Measurements from ENCODE around the gene BCAN.

Gene BCAN

DNA sequence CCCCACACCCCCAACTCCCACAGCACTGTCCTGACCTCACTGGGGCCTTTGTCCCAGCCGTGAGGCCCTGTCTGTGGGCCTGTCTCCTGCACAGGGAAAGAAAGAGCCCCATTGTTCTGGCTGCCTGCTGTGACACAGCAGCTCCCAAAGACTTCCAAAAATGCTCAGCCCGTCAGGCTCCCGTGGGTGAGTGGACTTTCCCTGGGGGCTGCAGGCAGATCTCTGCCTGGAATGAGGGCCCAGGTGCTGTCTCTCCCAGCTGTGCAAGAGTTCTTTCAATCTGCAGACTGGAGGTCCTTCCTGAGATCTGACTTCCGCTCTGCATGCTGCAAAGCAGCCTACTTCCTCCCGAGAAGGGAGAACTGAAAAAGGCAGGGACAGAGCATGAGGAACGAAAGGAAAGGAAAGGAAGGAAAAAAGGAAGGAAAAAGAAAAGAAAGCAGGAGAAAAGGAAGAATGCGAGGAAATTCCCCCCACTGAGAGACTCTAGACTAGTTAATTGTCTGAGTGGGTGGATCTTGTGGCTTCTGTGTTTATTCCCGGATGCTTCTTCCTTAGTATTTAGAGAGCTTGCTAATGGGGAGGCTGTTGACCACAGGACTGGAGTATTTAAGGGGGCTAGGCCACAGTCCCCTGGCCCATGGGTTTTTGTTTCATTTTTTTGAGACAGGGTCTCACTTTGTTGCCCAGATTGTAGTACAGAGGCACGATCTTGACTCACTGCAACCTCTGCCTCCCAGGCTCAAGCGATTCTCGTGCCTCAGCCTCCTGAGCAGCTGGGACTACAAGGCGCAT, 20.3 kb downstream of the BCAN start:
- no peak for DNase-seq

DNA sequence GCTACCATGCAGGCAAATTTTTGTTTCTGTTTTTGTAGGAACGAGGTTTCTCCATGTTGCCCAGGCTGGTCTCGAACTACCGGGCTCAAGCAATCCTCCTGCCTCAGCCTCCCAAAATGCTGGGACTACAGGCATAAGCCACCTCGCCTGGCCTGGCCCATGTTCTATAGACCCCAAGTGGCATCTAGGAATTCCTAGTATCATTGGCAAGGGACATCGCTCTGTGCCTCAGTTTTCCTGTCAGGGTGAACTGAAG, 20.8 kb downstream of the BCAN start:
- DNase-seq = no peak

DNA sequence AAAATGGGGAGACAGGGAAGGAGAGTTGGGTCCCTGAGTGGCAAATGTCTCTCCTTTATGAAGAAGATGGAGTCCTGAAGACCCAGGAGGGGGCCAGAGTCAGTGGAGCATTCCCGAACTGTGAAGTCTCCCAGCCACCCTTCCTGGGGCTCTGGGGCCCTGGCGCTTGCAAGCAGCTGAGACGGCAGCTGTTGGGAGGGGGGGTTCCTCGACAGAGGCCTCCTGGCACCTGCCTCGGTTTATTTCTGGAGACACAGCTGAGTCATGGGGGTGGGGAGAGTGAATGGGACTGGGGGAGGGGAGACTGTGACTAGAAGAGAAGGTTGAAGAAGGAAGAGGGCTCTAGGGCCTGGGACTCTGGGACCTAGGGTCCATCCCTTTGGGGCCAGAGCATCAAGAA, 21.3 kb downstream of the BCAN start:
- no peak for DNase-seq

DNA sequence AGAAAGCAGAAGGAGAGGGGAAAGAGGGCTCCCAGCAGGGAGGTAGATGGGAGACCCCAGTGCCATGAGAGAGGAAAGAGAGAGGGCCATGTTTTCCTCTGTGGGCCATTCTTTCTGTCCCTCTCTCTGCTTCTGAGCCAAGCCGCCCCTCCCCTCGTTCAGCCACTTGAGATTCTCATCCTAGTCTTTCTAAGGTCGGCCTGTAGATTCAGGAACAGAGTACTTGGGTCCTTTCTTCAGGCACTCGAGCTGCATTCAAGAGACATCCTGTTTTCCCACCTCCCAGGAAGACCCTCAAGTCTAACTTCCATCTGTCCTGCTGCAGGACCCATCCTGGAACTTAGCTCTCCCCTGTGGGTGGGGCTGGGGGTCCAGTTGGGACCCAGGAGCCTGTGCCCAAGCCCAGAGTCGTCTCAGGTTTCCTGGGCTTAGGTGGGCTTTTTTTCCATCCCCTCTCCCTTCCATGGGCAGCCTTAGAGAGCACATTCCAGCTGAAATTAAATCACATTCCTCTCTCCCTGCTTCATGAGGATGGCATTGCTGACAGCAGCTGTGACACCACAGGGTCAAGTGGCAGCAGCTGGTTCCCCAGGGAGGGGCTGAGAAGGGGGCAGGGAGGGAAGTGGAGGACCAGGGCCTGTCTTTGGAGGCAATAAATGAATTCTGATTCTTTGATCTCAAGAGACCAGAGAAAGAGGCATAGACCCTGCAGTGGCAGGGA, 22.3 kb downstream of the BCAN start:
- no peak for DNase-seq

DNA sequence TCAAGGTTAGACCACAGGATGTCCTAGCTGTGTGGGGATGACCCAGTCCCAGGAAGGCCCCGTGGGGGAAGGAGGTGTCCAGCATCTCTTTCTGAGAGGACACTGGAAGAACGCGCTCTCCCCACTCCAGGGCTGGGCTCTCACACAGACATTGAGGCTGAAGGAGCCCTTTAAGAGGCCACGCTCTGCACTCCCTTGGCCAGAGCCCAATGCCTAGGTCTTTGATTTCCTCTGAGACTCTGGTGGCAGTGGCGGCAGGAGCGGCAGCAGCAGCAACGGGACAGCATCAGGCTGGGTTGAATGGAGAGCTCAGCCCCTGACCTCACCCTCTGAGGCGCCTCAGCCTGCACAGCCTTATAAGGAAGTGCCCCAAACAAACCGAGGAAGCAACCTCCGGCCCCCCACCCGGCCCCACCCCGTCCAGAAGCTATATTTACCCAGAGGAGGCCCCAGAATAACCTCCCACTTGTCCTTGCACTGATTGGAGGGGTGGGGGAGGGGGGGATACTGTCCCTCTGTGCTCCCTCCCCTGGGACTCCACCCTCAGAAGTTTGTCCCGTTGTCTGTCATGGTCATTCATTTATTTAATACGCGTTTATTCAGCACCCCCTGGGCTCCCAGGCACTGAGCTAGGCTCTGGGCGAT, 23.0 kb downstream of the BCAN start:
- DNase-seq = no peak

DNA sequence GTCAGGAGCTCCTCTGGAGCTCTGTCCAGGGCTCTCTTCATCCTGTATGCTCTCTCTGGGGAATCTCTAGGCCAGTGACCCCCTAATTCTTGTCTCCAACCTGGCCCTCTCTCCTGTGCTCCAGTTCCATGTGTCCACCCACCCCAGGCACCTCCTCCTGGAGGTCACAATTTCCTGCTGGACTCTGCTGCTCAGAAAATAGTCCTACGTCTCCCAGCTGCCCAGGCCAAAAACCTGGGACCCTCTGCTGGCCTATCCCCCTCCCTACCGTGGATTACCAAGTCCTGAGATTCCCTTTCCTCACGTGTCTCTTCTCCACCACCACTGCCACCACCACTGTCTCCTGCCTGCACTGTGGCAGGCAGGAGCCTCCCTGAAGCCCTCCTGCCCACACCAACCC, 23.6 kb downstream of the BCAN start:
- no peak for DNase-seq

DNA sequence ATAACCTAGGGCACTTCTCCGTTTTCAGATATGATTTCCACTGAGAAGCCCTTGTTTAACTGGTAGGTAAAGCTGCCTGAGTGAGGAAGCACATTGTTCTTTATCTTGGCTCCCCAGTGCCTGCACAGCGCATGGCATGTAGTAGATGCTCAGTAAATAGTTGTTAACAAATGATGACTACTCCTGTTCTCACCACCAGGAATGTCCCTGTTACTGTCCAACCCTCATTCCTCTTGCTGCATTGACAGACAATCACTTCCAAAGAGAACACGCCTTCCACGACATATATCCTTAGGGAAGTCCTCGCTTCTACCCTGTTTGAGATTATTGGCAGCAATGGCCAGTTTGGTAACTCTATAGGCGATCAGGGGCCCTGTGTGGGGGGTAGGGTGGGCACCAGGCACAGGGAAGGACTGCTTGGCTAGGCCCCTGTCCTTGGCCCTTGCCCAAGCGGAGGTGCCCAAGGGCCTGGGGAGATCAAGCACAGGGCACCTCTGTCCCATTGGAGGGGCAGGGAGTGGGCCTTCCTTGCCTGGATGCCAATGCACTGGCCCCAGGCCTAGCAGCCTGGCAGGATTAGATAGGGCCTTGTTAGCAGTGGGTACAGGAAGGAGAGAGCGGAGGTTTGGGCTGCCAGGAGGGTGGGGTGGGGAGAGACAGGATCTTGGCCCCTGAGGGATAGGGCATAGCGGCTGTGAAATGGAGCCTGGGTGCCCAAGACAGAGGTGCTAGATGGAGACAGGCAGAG, 25.1 kb downstream of the BCAN start:
- DNase-seq = no peak

DNA sequence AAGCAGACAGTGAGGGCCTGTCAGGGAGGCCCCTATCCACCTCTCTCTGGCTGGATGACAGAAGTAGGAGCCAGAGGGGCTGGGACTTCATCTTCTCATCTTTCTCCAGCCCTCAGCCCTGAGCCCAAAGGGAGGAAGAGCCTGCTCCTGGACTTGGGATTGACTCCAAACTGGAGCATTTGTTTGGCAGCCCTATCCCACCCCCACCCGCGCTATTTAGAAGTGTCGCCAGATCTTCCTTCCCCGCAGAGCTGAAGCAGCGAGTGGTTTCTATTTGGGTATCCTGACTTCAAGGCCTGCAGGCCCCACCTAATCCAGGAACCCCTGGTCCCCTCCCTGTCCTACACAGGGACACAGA, 25.7 kb downstream of the BCAN start:
- no peak for DNase-seq

DNA sequence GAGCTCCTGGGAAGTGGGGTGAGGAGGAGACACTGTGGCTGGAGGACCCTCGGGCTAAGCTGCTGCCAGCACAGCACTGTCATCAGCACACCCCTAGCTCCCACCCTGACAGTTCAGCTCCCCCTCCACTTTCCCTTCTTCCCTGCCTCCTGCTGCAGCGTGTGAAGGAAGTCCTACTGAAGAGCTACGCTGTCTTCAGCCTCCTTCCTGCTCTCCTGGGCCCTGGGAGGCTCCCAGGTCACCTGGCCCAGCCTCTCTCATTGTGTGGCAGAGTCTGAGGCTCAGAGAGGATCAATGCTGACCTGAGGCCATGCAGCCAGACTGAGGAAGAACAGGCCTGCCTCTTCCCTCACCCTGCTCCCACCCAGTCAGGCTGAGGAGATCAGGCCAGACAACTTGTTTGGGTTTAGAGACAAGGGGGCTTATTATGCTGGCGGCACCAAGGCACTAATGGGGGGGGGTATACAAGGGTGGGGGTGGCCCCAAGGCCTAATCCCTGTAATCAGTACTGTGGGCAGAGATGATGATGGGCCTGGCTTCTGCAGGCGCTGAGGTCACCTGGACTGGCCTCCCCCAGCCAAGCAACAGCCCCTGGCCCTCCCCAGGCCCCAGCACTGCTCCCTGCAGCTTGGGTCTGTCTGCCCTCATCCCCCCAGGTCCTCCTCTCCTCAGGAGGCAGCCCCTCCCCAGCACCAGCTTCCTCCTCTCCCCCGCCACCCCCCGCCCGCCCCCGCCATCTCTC, 26.2 kb downstream of the BCAN start:
- no peak for DNase-seq

DNA sequence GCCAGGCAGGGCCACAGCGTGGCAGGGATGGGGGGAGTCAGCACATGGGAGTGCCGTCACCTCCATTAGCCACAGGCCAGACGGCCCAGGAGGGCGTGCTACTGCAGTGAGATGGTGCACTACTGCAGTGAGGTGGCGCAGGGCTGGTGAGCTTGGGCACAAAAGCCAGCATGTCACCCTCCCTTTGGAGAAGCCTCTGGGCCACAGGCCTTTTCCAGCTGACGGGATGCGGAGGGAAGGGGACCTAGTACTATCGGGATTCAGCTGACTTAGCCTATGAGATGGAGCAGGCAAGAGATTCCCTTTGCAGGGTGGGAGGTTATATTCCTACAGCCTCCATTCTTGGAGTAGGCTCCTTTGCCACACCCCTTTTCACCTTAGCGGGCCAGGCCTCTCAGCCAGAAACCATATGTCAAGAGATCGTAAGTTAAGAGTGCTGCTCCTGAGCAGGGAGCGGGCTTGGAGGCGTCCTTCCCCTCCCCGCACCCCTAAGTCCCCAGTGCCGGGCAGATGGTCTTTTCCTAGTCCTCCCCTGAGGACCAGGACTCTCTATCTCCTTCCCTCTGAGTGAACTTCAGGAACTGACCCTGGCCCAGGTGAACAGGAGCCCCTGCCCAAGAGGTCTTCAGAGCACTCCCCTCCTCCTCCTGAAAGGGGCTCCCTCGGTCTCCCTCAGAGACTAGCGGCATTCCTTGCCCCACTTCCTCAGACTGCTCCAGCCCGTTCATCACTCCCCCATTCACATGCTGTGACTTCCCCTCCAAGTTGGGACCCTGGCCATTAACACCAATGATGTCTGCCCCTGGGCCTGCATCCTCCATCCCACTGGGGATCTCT, 27.1 kb downstream of the BCAN start:
- DNase-seq = no peak

DNA sequence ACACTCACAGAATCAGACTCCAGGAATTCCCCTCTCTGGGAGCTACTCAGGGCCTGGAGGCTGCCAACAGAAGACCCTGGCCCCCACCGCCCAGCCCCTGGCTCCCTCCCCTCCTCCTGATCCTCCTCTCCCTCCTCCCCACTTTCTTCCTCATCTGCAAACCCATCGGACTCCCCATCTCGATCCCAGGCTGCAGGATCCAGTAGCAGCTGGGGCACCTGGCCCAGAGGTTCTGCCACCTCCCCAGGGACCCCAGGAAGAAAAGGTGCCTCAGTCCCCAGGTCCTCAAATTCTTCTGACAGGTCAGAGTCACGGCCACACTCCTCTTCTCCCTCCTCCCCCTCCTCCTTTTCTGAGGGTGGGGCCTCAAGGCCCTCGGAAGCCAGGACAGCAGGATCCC, 27.9 kb downstream of the BCAN start:
- DNase-seq = no peak

DNA sequence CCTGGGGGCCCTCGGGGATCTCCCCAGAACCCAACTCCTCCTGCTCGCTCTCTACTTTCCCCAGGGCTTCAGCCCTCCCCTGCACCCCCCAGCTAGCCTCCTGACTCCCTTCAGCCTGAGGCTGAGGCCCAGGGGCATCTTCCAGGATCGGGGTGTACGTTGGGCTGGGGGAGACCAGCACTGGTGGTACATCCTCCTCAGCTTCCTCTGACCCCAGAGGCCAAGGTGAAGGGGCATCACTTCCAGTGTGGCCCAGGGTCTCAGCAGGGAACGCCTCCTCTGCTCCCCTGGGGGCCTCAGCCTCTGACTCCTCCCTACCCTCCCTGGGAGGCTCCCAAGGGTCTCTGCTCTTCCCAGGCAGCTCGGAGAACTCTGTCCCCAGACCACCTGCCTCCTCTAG, 28.4 kb downstream of the BCAN start:
- DNase-seq = no peak

DNA sequence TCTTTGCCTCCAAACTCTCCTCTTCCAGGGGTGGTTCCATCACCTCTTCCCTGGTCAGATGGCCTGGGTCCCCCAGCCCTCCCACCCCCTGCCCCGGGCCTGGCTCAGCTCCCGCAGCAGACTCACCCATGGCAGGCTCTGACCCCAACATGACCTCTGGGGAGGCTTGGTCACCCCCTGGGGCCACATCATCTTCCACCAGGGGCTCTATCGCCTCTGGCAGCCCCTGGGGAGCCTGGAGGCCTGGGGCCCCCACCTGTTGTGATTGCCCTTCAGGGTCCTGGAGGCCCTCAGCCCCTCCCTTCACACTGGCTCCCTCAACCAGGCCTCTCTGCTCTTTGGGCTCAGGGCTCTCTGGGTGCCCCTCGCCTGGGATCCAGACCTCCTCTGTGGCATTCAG, 28.9 kb downstream of the BCAN start:
- DNase-seq = no peak

DNA sequence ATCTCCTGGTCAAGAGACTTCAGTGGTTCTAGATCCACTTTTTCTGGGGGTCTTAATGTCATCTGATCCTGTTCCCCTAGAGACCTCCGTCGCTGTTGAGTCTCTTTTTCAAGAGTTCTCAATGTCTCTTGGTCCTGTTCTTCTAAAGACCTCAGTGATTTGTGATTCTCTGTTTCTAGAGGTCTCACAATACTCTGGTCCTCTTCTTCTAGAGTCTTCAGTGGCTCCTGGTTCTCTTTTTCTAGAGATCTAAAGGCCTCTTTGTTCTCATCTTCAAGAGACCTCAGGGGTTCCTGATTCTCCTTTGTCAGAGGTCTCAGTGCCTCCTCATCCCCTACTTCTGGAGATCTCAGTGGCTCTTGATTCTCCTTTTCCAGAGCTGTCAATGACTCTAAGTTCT, 29.9 kb downstream of the BCAN start:
- DNase-seq = no peak

DNA sequence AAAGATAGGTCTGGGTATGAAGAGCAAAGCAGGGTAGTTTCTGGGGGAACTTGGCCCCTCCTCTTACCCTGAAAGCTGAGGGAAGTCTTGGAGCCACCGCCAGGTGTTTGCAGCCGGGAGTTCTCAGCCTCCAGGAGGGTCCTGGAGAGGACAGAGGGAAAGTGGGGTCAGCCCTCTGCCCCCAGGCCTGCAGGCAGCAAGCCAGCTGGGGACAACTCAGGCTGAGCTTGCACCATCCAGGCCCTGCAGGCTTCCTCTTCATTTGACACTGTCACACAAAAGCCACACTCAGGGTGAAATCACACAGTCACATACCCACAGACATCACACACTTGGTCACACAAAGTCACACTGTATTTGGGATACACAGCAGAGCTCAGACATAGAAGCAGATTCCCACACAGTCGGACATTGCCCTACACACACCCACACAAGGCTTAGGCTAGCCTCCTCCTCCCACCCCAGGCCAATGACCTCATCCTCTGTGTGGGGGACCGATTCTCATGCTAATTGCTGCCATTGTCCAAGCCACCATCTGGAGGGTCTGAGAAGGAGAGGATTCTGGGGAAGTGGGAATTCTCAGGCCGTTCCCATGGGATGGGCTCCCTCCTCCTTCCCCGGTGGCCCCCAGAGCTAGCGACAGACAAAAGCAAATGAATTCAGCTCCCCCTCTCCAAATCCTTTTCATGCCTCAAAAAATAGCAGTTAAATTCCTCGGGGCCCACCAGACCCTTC, 31.6 kb downstream of the BCAN start:
- no peak for DNase-seq

DNA sequence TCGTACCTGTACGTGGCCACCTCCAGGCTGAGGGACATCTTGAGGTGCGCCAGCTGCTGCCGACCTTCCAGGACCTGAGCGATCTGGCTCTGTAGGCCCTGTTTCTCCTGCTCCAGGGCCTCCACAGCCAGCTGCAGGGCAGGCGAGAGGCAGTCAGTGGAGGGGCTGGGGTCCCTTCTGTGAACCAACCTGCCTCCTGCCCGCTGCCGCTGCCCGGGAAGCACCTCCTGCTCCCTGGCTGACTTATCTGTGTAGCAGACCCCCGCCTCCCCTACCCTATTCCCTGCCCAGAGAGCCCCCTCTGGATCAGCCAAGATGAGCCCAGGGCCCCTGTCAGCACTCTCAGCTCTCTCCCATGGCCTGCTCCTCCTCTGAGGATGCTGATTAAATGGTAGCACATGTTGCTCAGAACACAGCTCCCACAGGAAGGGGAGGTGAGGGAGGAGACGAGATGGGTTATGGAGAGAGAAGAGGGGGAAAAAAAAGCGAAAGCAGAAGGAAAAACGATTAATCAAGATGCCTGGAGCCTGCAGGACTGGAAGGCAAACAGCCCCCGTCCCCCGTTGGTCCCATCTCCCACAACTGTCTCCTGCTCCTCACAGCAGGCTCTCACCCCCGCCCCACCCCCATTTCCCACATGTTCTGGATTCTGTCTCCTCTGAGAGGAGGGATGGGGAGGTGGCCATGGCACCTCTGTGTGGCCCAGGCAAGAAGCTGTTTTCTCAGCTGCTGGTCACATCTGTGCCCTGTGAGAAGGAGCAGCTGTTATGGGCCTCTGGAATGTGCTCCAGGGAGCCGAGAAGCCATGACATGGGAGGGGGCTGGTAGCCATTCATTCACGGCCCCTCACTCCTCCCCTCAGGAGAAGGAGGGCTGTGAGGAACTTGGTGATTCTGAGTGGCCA, 33.5 kb downstream of the BCAN start:
- no peak for DNase-seq

DNA sequence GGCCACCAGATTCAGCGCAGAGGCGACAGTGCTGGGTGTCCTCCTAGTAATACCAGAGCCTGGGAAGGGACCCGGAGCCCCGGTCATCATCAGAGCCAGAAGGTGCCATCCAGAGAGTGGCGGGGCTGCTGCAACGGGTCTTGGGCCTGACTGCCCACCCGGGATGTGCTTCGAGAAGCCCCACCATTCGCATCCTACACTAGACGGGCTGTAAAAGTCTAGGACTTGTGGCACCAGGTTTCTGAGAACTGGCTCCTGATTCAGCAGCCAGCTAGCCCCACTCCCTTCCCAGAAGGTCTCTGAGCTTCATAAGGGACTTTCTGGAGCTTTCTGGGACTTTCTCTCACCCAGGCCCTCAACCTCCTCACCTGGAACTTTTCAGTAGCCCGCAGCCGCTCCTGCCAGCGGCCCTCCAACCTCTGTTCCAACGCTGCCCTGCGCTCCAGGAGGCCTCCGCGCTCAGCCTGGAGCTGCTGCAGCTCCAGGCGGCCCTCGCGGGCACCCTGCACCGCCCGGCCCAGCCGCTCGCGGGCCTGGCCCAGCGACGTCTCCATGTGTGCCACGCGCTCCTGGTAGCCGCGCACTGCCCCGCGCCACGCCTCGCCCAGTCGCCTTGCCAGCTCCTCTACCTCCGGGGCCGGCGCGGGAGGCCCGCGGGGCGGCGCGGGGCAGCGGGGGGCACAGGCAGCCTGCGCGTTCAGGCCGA, 34.4 kb downstream of the BCAN start:
- no peak for DNase-seq

DNA sequence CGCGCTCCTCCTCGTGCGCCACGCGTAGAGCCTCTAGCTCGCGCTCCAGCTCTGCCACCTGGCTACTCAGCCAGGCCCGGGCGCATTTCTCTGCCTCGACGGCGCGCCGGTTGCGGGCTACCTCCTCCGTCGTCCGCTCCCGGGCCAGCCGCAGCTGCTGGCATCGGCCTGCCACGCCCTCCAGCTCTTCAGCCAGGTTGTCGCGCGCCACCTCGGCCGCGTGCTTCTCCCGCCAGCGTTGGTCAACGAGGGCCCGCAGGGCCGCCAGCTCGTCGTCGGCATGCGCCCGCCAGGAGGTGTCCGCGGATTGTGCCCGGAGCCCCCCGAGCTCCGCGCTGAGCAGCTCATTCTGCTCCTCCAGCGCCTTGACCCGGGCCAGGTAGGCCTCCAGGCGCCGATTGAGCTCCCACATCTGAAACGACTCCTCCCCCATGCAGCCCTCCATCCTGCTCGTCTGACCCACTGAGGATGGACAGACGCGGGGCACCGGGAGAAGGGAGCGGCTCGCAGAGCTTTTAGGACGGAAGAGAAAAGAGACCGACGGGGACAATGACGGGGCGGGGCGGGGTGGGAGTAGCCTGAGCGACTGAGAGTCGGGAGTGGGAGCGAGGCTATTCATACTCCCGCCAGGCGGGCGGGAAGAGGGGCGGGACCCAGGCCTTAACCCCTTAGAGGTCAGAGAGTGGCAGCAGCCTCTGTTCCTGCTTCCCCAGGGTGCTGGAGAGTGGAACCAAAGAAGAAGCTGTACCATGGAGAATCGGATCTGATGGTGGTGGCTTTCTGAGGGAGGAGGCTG, 35.1 kb downstream of the BCAN start, which contains the start of gene NES:
Gene NES (minus strand): TSS at position 588 of the 796 bp plus-strand sequence. CDS start 143 bp downstream, at position 445.
- no peak for DNase-seq
